Psoas muscle (tissue), 8 donors: ENCODE data around the gene GRID2IP. TPM values are rescaled to one million over a fixed set of nuclear protein-coding genes. Genes with fewer than 3 reads are reported as not detected.

Experiments used
- ATAC-seq, 4 donors: fragments of 200-7000 bp; cut with Tn5 transposase; one replicate each; pipeline ENCODE4 v1.9.1; 2020; ENCODE audit warnings: moderate library complexity in 3 of 4, mild to moderate bottlenecking in 2 of 4
- DNase-seq, 2 donors: peaks; one replicate each; pipeline ENCODE4 v3.0.0-alpha.2; 2020
- H3K27ac ChIP-seq: fragments of 200-600 bp; one replicate; pipeline ENCODE4 v1.8.0; 2022
- H3K27me3 ChIP-seq, 3 donors: fragments of 200-600 bp in 1 of 3; one replicate each; pipeline versions ENCODE4 v1.6.1 to v1.8.0; 2013 to 2022; ENCODE audit warnings: low read length in 2 of 3, mild to moderate bottlenecking in 2 of 3, moderate library complexity in 1 of 3; ENCODE audit not compliant: insufficient read depth in 3 of 3
- H3K36me3 ChIP-seq, 2 donors: fragments of 200-600 bp in 1 of 2; one replicate each; pipeline versions ENCODE4 v1.6.1 to v1.8.0; 2013 to 2022; ENCODE audit warnings: low read depth in 1 of 2, mild to moderate bottlenecking in 1 of 2, moderate library complexity in 1 of 2; ENCODE audit not compliant: insufficient read depth in 1 of 2
- H3K4me1 ChIP-seq: fragments of 200-600 bp; one replicate; pipeline ENCODE4 v1.8.0; 2022
- H3K4me3 ChIP-seq: fragments of 200-600 bp; one replicate; pipeline ENCODE4 v1.8.0; 2022; ENCODE audit warnings: mild to moderate bottlenecking
- H3K9me3 ChIP-seq: fragments of 200-600 bp; one replicate; pipeline ENCODE4 v1.8.0; 2022
- CTCF ChIP-seq: fragments of 200-600 bp; IDR thresholded peaks from one replicate; pipeline ENCODE4 v1.8.0; 2022; ENCODE audit warnings: antibody characterized with exemption
- WGBS, 3 donors: extraction: QIAGEN DNeasy Blood & Tissue Kit; methylation state at CpG; one replicate each; pipeline versions ENCODE4 v1.1.6 to v1.1.7; 2013; 5-methylcytosine and 5-hydroxymethylcytosine counted together
- intact Hi-C, 2 donors: fragments of 100-400 bp; cut with DNase I; formaldehyde crosslinking; loops; one replicate each; pipeline versions ENCODE4 v1.11.0 to v1.14.2; 2022
- long read RNA-seq, 2 donors: library from polyadenylated mRNA; unstranded; transcript quantifications; one replicate each; pipeline ENCODE4 v2.0.0, GENCODE V29; 2021
- polyA plus RNA-seq, 3 donors: library from polyadenylated mRNA; stranded (reverse); fragments of 200-250 nt; gene quantifications; one replicate each; pipeline ENCODE4 v1.2.3, GENCODE V29; 2013
- total RNA-seq, 4 donors: library from RNA; stranded (reverse); fragmentation: NEBNext Ultra II Directional in 2 of 4; extraction: Animal tissue kit (Norgen Biotek cat#: 25700) in 2 of 4; gene quantifications; one replicate each; pipeline versions ENCODE4 v1.2.1 to v1.2.4, GENCODE V29; 2021 to 2023
- donor health status: healthy with polysubstance abuse.
- donor health status: DM: no; HTN: no; CAD: no; lungs with moderate emphysema.
- donor health status: Bipolar disorder and iron deficiency.
- donor health status: healthy.
- donor health status: DM: yes; HTN: yes; CAD: no.
- donor health status: DM: no; HTN: no; CAD: no.
- donor health status: DM: no; HTN: no; CAD: no.
- donor health status: DM: yes; HTN: yes; CAD: no.

The GRID2IP gene
- total RNA-seq (under 1 TPM in 1 of 4 donors, not detected in 3; 0.06 TPM), polyA plus RNA-seq (under 1 TPM in 2 of 3 donors, not detected in 1; 0.01 to 0.03 TPM)
- long read RNA-seq, donor 1, result 0 reads
- long read RNA-seq, donor 2, result 0 reads

GRCh38 chr7:6551016-6551511 is at the start of gene GRID2IP:
Gene GRID2IP (minus strand): TSS chr7:6551461. CDS start chr7:6551436, 25 bp downstream.
- Histone ChIP-seq H3K27me3 (no peaks in the 10 kb centered on the region), H3K4me3 (no peak within 1 kb of the TSS), H3K4me1 (no peaks in the 10 kb centered on the region), H3K9me3 (no peaks in the 10 kb centered on the region), H3K27ac (no peak within 1 kb of the TSS), H3K36me3 (no peaks in the 10 kb centered on the region)
- WGBS, 3 donors, result 60 to 74% (median 70%) methylated on average over 42 to 46 of the region's 46 CpGs
- DNase-seq (no peak), ATAC-seq (no peak)
- TF ChIP-seq CTCF, result no peak
- intact Hi-C loops, result no loop called here

GRCh38 chr7:6600093-6600492 is 48.8 kb upstream of the GRID2IP start:
- no peaks in the 10 kb centered on the region for H3K4me1 ChIP-seq
- H3K27ac ChIP-seq, result no peak overlapping the region
- no peak for TF ChIP-seq CTCF
- H3K9me3 ChIP-seq, result no peaks in the 10 kb centered on the region
- intact Hi-C loops, result no loop called here
- WGBS, 3 donors, result 89 to 92% (median 89%) methylated on average over 14 to 15 of the region's 15 CpGs
- ATAC-seq (no peak), DNase-seq (no peak)
- H3K36me3 ChIP-seq, result peaks cover 9 to 98% of the 10 kb centered on the region in 2 donors
- H3K4me3 ChIP-seq, result no peak overlapping the region
- H3K27me3 ChIP-seq, result no peaks in the 10 kb centered on the region

GRCh38 chr7:6590645-6591110 is 39.4 kb upstream of the GRID2IP start:
- peak overlapping the region; percentile 97 for H3K4me3 ChIP-seq
- H3K27me3 ChIP-seq, result no peaks in the 10 kb centered on the region
- ATAC-seq, result peak in 1 of 4 donors; percentile 14
- H3K27ac ChIP-seq, result peak overlapping the region; percentile 89
- H3K4me1 ChIP-seq, result peaks cover 14% of the 10 kb centered on the region
- H3K9me3 ChIP-seq, result no peaks in the 10 kb centered on the region
- peaks cover 12 to 82% of the 10 kb centered on the region in 2 donors for H3K36me3 ChIP-seq
- intact Hi-C loops, result no loop called here
- TF ChIP-seq CTCF, result no peak
- 7 to 10% (median 10%) methylated on average over 9 to 10 of the region's 10 CpGs for whole genome bisulfite sequencing, 3 donors
- DNase-seq, result no peak

GRCh38 chr7:6589829-6590644 is 38.8 kb upstream of the GRID2IP start, which contains the start of gene INTS15:
Gene INTS15 (plus strand): TSS chr7:6590021. CDS start chr7:6590284, 263 bp downstream.
- peak within 1 kb of the TSS; percentile 97 for H3K4me3 ChIP-seq
- H3K9me3 ChIP-seq, result no peaks in the 10 kb centered on the region
- WGBS, 3 donors, result 0 to 1% (median 0%) methylated on average over 68 to 107 of the region's 107 CpGs
- TF ChIP-seq CTCF, result peak; percentile 95
- DNase-seq, result peak; percentile 83 to 89
- intact Hi-C loops, result loop anchor here in 1 of 2 donors (2.0 kb wide), 1 partner anchor 49 kb away; no protein-coding TSS in a partner anchor
- no peaks in the 10 kb centered on the region for H3K27me3 ChIP-seq
- peaks cover 6 to 82% of the 10 kb centered on the region in 2 donors for H3K36me3 ChIP-seq
- peak within 1 kb of the TSS; percentile 89 for H3K27ac ChIP-seq
- ATAC-seq, result peak; percentile 89 to 98 (median 96)
- peaks cover 14% of the 10 kb centered on the region for H3K4me1 ChIP-seq
